ENCODE data around the gene CPLX1. TPM values are rescaled to one million over a fixed set of nuclear protein-coding genes. Genes with fewer than 3 reads are reported as not detected.
"Not testable (repeated sequence)": the region's sequence is repeated elsewhere in the genome, so short reads cannot be mapped to it uniquely, and the experiment has no call there.

CPLX1 gene
- total and polyA plus RNA-seq, 12 donors: 1.7 to 25.3 (median 7.5) TPM

GRCh38 chr4:757111-757510 is 68.8 kb downstream of the CPLX1 start:
- TF ChIP-seq CTCF (IDR thresholded peaks at IDR 0.05) (no peak), POLR2A (IDR thresholded peaks at IDR 0.05) (no peak)
- H3K4me1 ChIP-seq (replicated peaks in 1 of 2): peaks cover 0 to 2% of the 10 kb centered on the region in 2 donors
- H3K27me3 ChIP-seq: no peaks in the 10 kb centered on the region
- H3K9me3 ChIP-seq (replicated peaks in 1 of 3): no peaks in the 10 kb centered on the region
- H3K27ac ChIP-seq: no peak overlapping the region
- no peak for DNase-seq
- no peak overlapping the region for H3K4me3 ChIP-seq
- intact Hi-C loops (cut with DNase I): no loop called here
- WGBS, 4 donors: 94 to 96% (median 94%) methylated on average over 20 of the region's 20 CpGs
- H3K36me3 ChIP-seq (replicated peaks in 1 of 2): peaks cover 0 to 51% of the 10 kb centered on the region in 2 donors

- WGBS, 4 donors: 94 to 96% (median 95%) methylated on average over 21 to 32 of the region's 32 CpGs
- intact Hi-C loops (cut with DNase I): no loop called here
- Histone ChIP-seq H3K9me3 (replicated peaks in 1 of 3) (no peaks in the 10 kb centered on the region), H3K4me3 (no peak overlapping the region), H3K4me1 (replicated peaks in 1 of 2) (peaks cover 0 to 21% of the 10 kb centered on the region in 2 donors), H3K27me3 (no peaks in the 10 kb centered on the region), H3K27ac (no peak overlapping the region), H3K36me3 (replicated peaks in 1 of 2) (peaks cover 0 to 33% of the 10 kb centered on the region in 2 donors)
- no peak for TF ChIP-seq POLR2A (IDR thresholded peaks at IDR 0.05)
- no peak for TF ChIP-seq CTCF (IDR thresholded peaks at IDR 0.05)
- no peak for DNase-seq
Observed at GRCh38 chr4:754221-755120, 71.5 kb downstream of the CPLX1 start.

GRCh38 chr4:753186-753585 is 72.7 kb downstream of the CPLX1 start:
- H3K27ac ChIP-seq; H3K4me3 ChIP-seq; intact Hi-C loops (cut with DNase I); DNase-seq; H3K27me3 ChIP-seq; H3K9me3 ChIP-seq (replicated peaks in 1 of 3): not testable (repeated sequence)
- Histone ChIP-seq H3K36me3 (replicated peaks in 1 of 2) (peaks cover 0 to 39% of the 10 kb centered on the region in 2 donors), H3K4me1 (replicated peaks in 1 of 2) (peaks cover 0 to 21% of the 10 kb centered on the region in 2 donors)
- 96 to 98% (median 97%) methylated on average over 13 of the region's 13 CpGs for WGBS, 4 donors

GRCh38 chr4:752196-752861 is 73.6 kb downstream of the CPLX1 start:
- intact Hi-C loops (cut with DNase I): no loop called here
- no peak for DNase-seq
- H3K4me3 ChIP-seq: no peak overlapping the region
- no peaks in the 10 kb centered on the region for H3K27me3 ChIP-seq
- 92 to 94% (median 92%) methylated on average over 18 to 25 of the region's 25 CpGs for WGBS, 4 donors
- peak overlapping the region in 2 of 5 donors; percentile 6 to 19 for H3K27ac ChIP-seq
- TF ChIP-seq POLR2A (IDR thresholded peaks at IDR 0.05): no peak
- TF ChIP-seq CTCF (IDR thresholded peaks at IDR 0.05): no peak
- no peaks in the 10 kb centered on the region for H3K9me3 ChIP-seq (replicated peaks in 1 of 3)
- peaks cover 0 to 39% of the 10 kb centered on the region in 2 donors for H3K36me3 ChIP-seq (replicated peaks in 1 of 2)
- H3K4me1 ChIP-seq (replicated peaks in 1 of 2): peaks cover 0 to 21% of the 10 kb centered on the region in 2 donors

Measured in adrenal gland (tissue), 12 donors.